Endodermal cell (in vitro differentiated cells): Measurements from ENCODE around the gene SCGN. TPM values are rescaled to one million over a fixed set of nuclear protein-coding genes. Genes with fewer than 3 reads are reported as not detected.

Source experiments
- DNase-seq: peaks from one replicate; pipeline ENCODE4 v3.0.0-alpha.2; 2017
- H3K27ac ChIP-seq: 2 replicates; pipeline ENCODE4 v1.5.1; 2013; ENCODE audit warnings: mild to moderate bottlenecking, low read depth, low read length, moderate library complexity
- H3K27me3 ChIP-seq: 2 replicates; pipeline ENCODE4 v1.6.1; 2013; ENCODE audit warnings: mild to moderate bottlenecking, low read length, moderate library complexity; ENCODE audit not compliant: insufficient read depth, control insufficient read depth, poor library complexity, severe bottlenecking
- H3K36me3 ChIP-seq: 2 replicates; pipeline ENCODE4 v1.7.0; 2013; ENCODE audit warnings: mild to moderate bottlenecking, low read length, moderate library complexity; ENCODE audit not compliant: control insufficient read depth, insufficient read depth
- H3K4me1 ChIP-seq: one replicate; pipeline ENCODE4 v1.7.0; 2013; ENCODE audit warnings: low read length; ENCODE audit not compliant: control insufficient read depth, insufficient read depth
- H3K4me3 ChIP-seq: 2 replicates; pipeline ENCODE4 v1.5.1; 2013; ENCODE audit warnings: mild to moderate bottlenecking, low read length, moderate library complexity
- H3K9ac ChIP-seq: 2 replicates; pipeline ENCODE4 v1.6.1; 2013; ENCODE audit warnings: mild to moderate bottlenecking, low read length, moderate library complexity; ENCODE audit not compliant: poor library complexity, severe bottlenecking; ENCODE audit errors: extremely low read depth
- H3K9me3 ChIP-seq: 2 replicates; pipeline ENCODE4 v1.6.1; 2013; ENCODE audit warnings: mild to moderate bottlenecking, low read length, moderate library complexity; ENCODE audit not compliant: control insufficient read depth
- H3K27ac Mint-ChIP-seq: 2 replicates; pipeline ENCODE4 v1.8.0; 2020; ENCODE audit warnings: mixed read lengths
- H3K27me3 Mint-ChIP-seq: 2 replicates; pipeline ENCODE4 v1.8.0; 2021; ENCODE audit warnings: mild to moderate bottlenecking, mixed read lengths; ENCODE audit not compliant: insufficient read depth
- H3K36me3 Mint-ChIP-seq: 2 replicates; pipeline ENCODE4 v1.8.0; 2020; ENCODE audit warnings: low read depth, mixed read lengths
- H3K4me1 Mint-ChIP-seq: 2 replicates; pipeline ENCODE4 v1.8.0; 2020; ENCODE audit warnings: mixed read lengths
- H3K4me3 Mint-ChIP-seq: 2 replicates; pipeline ENCODE4 v1.8.0; 2020; ENCODE audit warnings: mild to moderate bottlenecking, moderate library complexity, mixed read lengths
- H3K9me3 Mint-ChIP-seq: 2 replicates; pipeline ENCODE4 v1.8.0; 2020; ENCODE audit warnings: mild to moderate bottlenecking, mixed read lengths
- WGBS, 2 experiments: methylation state at CpG; one replicate each; pipeline versions ENCODE4 v1.1.5 to v1.1.7; 2013; ENCODE audit warnings: missing lambda C conversion rate in 2 of 2, mixed read lengths in 1 of 2; ENCODE audit not compliant: insufficient coverage in 1 of 2, insufficient read length in 1 of 2; 5-methylcytosine and 5-hydroxymethylcytosine counted together
- total RNA-seq, 2 donors: library from RNA; stranded (reverse); fragmentation: NEBNext Ultra II Directional in 1 of 2; extraction: Animal tissue kit (Norgen Biotek cat#: 25700) in 1 of 2; gene quantifications; 2 replicates in 1 of 2; 3 replicates in 1 of 2; pipeline ENCODE4 v1.2.1, GENCODE V29; 2021
- TF ChIP-seq, protein P1 (sequence below): fragments of 200-600 bp; sonication (generic); conservative IDR thresholded peaks from 2 replicates; pipeline ENCODE4 v1.5.0; 2021; ENCODE audit warnings: antibody characterized with exemption, mild to moderate bottlenecking

Gene SCGN
- total RNA-seq, 2 donors from 2014 or later: not detected

DNA sequence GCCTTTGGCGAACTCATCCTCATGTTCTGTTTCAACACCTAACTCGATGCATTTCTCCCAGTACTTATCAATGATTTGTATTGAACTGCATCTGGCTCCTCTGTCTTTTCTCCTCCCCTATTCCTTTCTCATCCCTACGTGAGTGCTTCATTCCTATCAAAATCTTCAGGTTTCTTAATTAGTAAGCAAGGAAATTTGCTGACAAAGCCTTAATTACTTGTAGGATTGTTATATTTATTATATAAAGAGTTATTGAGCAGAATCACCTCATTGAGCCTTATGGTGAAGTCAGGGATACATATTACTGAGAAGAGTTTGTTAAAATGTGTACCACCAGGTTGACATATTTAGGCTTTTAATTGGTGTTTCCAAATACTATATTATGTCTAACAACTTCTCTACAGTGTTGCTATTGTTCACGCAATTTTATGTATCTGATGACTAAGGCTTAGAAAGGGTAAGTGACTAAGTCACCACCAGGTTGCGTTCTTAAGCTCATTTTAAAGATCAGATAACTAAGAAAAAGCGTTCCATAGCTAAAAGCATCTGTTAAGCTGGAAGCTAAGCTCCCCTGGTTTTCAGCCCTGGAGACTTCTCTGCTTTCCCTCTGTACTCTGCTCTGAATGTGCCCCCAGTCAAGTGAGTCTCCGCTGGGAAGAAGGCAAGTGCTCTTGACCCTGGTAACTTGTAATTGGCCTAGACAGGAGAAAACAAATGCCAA lies 18.9 kb downstream of the SCGN start:
- H3K4me3 ChIP-seq: no peak overlapping the region
- Mint-ChIP-seq H3K4me3 (no peak overlapping the region), H3K4me1 (peaks cover 8% of the 10 kb centered on the region), H3K36me3 (no peaks in the 10 kb centered on the region), H3K27ac (no peak overlapping the region), H3K9me3 (no peaks in the 10 kb centered on the region), H3K27me3 (peaks cover 78% of the 10 kb centered on the region)
- 83 to 89% methylated on average over 5 to 7 of the region's 7 CpGs for WGBS, 2 experiments
- H3K27me3 ChIP-seq: peaks cover 100% of the 10 kb centered on the region
- TF ChIP-seq, protein P1, sequence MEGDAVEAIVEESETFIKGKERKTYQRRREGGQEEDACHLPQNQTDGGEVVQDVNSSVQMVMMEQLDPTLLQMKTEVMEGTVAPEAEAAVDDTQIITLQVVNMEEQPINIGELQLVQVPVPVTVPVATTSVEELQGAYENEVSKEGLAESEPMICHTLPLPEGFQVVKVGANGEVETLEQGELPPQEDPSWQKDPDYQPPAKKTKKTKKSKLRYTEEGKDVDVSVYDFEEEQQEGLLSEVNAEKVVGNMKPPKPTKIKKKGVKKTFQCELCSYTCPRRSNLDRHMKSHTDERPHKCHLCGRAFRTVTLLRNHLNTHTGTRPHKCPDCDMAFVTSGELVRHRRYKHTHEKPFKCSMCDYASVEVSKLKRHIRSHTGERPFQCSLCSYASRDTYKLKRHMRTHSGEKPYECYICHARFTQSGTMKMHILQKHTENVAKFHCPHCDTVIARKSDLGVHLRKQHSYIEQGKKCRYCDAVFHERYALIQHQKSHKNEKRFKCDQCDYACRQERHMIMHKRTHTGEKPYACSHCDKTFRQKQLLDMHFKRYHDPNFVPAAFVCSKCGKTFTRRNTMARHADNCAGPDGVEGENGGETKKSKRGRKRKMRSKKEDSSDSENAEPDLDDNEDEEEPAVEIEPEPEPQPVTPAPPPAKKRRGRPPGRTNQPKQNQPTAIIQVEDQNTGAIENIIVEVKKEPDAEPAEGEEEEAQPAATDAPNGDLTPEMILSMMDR: no peak
- peaks cover 4% of the 10 kb centered on the region for H3K4me1 ChIP-seq
- H3K36me3 ChIP-seq: no peaks in the 10 kb centered on the region
- no peaks in the 10 kb centered on the region for H3K9me3 ChIP-seq
- H3K27ac ChIP-seq: no peak overlapping the region
- H3K9ac ChIP-seq: no peak overlapping the region
- no peak for DNase-seq

DNA sequence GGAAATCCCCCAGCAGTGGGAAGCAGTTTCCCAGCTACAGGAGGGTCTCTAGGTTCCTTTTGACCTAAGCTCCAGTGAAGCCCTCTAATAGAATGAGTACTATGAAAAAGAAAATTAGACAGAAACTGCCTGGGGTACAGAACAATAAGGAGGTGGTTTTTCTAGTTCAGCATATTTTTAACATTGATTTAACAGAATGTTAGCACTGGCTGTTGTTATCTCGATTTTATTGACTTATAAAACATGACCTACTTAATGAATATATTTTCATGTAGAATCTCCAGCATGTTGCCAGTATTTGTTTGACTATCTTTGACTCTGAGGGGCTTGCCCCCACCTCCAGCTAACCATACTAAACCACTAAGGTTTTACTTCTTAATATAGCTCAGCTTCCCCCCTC lies 19.6 kb downstream of the SCGN start:
- Mint-ChIP-seq H3K9me3 (no peaks in the 10 kb centered on the region), H3K27me3 (peaks cover 75% of the 10 kb centered on the region), H3K36me3 (no peaks in the 10 kb centered on the region), H3K4me1 (peaks cover 8% of the 10 kb centered on the region), H3K27ac (no peak overlapping the region), H3K4me3 (no peak overlapping the region)
- WGBS, 2 experiments: 83% methylated on average over 1 of the region's 1 CpG; no CpG with 5 or more reads in 1 of the 2 experiments
- H3K27ac ChIP-seq: no peak overlapping the region
- no peak overlapping the region for H3K4me3 ChIP-seq
- no peak overlapping the region for H3K9ac ChIP-seq
- H3K9me3 ChIP-seq: no peaks in the 10 kb centered on the region
- peaks cover 4% of the 10 kb centered on the region for H3K4me1 ChIP-seq
- H3K27me3 ChIP-seq: peaks cover 100% of the 10 kb centered on the region
- DNase-seq: no peak
- no peaks in the 10 kb centered on the region for H3K36me3 ChIP-seq
- TF ChIP-seq, protein P1: no peak

DNA sequence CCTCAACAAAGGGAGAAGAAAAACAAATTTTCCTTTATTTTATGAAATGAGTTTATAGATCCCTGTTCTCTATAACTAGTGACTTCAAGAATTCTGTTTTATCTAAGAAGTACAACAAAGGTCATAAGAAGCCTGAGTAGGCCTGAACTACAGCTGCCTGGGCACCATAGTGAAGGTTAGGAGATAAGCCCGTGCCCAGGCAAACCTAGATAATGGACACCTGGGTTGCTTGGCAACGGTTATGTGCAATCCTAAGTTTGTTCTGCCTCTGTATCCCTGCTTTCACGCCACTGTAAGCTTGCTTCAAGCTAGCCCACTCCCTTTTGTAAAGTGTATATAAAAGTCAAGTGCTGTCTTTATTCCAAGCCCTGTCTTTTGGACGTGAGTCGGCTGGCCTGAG lies 23.2 kb downstream of the SCGN start:
- TF ChIP-seq, protein P1: no peak
- Mint-ChIP-seq H3K27me3 (peaks cover 52% of the 10 kb centered on the region), H3K9me3 (no peaks in the 10 kb centered on the region), H3K27ac (no peak overlapping the region), H3K36me3 (no peaks in the 10 kb centered on the region), H3K4me1 (peaks cover 4% of the 10 kb centered on the region), H3K4me3 (no peak overlapping the region)
- no peak overlapping the region for H3K9ac ChIP-seq
- no peaks in the 10 kb centered on the region for H3K9me3 ChIP-seq
- peaks cover 87% of the 10 kb centered on the region for H3K27me3 ChIP-seq
- peaks cover 4% of the 10 kb centered on the region for H3K4me1 ChIP-seq
- no peak for DNase-seq
- H3K4me3 ChIP-seq: no peak overlapping the region
- H3K27ac ChIP-seq: no peak overlapping the region
- no peaks in the 10 kb centered on the region for H3K36me3 ChIP-seq
- 87 to 92% methylated on average over 5 of the region's 5 CpGs for WGBS, 2 experiments
